Upper lobe of left lung (tissue), 4 donors: Measurements from ENCODE around the gene CFL1.

Experiments
- CTCF ChIP-seq, 6 experiments: fragments of 450-650 bp in 4 of 6; fragments of 200-600 bp in 2 of 6; sonication (generic) in 2 of 6; IDR thresholded peaks; one replicate each; pipeline ENCODE4 v1.5.1; 2016 to 2019; ENCODE audit warnings: antibody characterized with exemption in 6 of 6
- EP300 ChIP-seq, 4 donors: sonication (generic); formaldehyde crosslinking; IDR thresholded peaks; one replicate each; pipeline ENCODE4 v1.5.1; 2017; ENCODE audit warnings: antibody characterized with exemption in 4 of 4, control low read depth in 2 of 4
- POLR2A ChIP-seq, 4 donors: fragments of 450-650 bp; IDR thresholded peaks; one replicate each; pipeline ENCODE4 v1.5.1; 2016 to 2017; ENCODE audit warnings: antibody characterized with exemption in 4 of 4, mild to moderate bottlenecking in 2 of 4
- POLR2AphosphoS5 ChIP-seq, 2 donors: sonication (generic); formaldehyde crosslinking; IDR thresholded peaks; one replicate each; pipeline ENCODE4 v1.5.1; 2017; ENCODE audit warnings: antibody characterized with exemption in 2 of 2

- no peak for TF ChIP-seq CTCF (IDR thresholded peaks at IDR 0.05)
- no peak for TF ChIP-seq POLR2A (IDR thresholded peaks at IDR 0.05)
- no peak for TF ChIP-seq POLR2AphosphoS5 (IDR thresholded peaks at IDR 0.05)
- TF ChIP-seq EP300 (IDR thresholded peaks at IDR 0.05): no peak
Measured at GRCh38 chr11:65865550-65866172, 7.7 kb upstream of the CFL1 start.
